Measurements from ENCODE around the gene EHD2. TPM values are rescaled to one million over a fixed set of nuclear protein-coding genes. Genes with fewer than 3 reads are reported as not detected.
"Not testable (repeated sequence)": the region's sequence is repeated elsewhere in the genome, so short reads cannot be mapped to it uniquely, and the experiment has no call there.

The EHD2 gene
- total RNA-seq, 1 donor from 2014 or later: 148 TPM

DNA sequence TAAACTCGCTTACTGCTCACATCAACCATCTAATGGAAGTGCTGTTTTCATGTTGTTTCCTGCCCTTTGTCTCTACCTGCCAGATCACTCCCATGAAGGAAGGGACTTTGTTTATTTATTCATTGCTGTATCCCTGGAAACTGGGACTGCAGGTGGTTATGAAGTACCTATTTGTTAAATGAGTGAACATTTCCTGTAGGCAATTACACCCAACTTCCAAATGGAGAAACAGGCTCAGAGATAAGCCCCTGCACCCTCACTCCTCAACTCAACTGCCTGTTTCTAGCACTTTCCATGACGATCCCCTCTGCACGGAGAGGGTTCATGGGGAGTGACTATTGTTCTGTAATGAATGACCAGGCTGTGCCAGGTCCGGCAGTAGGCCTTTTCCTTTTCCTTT lies 63.3 kb downstream of the EHD2 start:
- peak; percentile 94 for DNase-seq

DNA sequence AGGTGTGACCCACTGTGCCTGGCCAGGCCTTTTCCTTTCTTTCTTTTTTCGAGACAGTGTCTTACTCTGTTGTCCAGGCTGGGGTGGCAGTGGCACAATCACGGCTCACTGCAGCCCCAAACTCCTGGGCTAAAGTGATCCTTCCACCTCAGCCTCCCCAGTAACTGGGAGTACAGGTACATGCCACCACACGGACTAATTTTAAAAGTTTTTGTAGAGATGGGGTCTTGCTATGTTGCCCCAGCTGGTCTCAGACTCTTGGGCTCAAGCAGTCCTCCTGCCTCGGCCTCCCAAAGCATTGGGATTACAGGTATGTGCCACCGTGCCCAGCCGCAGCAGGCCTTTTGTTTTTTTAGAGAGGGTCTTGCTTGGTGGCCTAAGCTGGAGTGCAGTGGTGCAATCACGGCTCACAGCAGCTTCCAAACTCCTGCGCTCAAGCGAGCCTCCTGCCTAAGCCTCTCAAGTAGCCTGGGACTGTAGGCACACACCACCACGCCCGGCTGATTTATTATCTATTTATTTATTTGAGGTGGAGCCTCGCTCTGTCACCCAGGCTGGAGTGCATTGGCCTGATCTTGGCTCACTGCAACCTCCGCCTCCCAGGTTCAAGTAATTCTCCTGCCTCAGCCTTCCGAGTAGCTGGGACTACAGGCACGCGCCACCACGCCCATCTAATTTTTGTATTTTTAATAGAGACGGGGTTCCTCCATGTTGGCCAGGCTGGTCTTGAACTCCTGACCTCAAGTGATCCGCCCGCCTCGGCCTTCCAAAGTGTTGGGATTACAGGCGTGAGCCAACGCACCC lies 64.2 kb downstream of the EHD2 start:
- not testable (repeated sequence) for DNase-seq

DNA sequence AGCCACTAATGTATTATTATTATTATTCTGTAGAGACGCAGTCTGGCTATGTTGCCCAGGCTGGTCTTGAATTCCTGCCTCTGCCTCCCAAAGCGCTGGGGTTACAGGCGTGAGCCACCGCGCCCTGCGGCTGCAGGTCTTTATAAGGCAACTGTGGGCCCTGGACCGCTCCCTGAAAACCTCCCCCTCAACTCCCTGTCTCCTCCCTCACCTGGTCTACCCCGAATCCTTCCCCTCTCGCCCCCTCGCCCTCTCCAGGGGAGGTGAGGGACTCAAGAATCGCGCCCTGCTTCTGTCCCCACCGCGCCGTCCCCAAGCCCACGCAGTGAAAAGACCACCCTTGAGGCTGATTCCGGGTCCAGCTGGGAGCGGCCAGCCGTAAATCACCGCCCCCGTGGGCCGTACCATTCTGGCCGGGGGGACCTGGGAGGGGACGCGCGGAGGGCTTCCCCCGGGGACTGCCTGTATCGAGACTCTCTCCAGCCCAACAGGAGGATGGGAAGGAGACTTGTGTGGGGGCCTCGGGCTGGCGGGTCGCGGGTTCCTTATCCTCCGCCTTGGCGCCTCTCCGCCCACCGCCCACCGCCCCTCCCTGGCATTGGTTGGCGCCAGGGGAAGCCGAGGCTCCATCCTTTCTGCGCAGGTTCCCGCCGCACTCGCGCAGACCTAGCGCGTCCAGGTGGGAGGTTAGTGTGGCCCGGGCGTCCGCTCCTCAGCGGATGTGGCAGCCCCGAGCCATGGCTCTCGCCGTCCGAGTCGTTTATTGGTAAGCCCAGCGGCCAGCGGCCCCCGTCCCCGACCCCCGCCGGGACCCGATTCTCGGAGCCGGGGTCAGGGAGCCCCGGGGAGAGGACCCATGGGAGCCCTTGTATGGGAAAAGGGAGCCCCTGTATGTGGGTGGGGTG lies 65.1 kb downstream of the EHD2 start, which contains the start of gene SELENOW:
TSS of gene SELENOW (plus strand) at position 655 of the 905 bp plus-strand sequence. CDS start at position 738, 83 bp downstream.
- peak; percentile 80 for DNase-seq

DNA sequence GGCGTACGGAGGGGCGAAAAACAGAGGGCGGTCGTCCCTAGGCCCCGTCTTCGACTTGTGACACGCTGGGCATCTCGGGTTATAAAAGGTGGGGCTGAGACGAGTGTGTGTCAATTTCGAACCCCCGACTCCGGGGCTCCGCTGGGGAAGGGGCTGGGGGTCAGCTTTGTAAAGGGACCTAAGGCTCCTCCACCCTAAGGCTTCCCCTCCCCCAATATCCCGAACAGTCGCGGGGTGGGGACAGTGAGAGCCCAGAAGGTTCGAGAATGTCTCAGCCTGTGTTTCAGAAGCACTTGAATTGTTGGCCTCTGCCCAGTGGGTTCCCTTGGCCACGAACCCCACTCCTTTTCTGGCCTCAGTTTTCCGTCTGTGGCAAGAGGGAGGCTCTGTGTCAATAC lies 65.7 kb downstream of the EHD2 start:
- peak; percentile 41 for DNase-seq

DNA sequence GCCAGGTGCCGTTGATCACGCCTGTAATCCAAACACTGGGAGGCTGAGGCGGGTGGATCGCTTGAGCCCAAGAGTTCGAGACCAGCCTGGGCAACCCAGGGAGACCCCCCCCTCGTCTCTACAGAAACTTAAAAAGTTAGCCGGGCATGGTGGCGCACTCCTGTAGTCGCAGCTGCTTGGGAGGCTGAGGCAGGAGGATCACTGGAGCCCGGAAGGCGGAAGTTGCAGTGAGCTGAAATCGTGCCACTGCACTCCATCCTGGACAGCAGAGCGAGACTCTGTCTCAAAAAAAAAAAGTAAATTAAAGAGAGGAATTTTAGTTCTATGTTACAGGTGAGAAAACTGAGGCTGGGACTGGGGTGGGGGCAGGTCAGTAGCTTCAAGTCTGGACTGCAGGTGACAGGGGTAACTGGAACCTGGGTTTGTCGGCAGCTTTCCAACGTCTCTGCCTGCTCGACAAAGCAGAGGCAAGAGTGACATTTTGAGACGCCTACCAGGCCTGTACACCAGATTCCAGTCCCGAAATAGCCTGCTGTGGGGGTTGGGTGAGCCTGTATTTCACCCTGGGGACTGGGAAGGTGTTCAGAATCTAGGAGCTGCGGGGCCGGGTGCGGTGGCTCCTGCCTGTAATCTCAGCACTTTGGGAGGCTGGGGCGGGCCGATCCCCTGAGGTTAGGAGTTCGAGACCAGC lies 66.4 kb downstream of the EHD2 start:
- DNase-seq: peak; percentile 29

DNA sequence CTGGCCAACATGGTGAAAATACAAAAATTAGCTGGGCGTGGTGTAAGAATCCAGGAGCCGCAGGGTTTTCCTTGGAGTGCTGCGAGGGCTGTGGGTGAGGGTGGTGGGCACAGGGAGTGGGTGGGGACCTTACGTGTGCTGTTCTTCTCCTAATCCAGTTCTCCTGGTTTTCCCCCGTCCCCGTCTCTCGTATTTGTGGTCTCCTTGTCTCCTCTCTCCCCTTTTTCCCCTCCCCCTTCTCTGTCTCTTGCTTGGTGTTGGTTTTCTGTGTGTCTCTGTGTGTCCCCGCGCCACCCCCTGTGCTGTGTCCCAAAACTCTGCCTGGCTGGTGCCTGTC lies 67.0 kb downstream of the EHD2 start:
- no peak for DNase-seq

DNA sequence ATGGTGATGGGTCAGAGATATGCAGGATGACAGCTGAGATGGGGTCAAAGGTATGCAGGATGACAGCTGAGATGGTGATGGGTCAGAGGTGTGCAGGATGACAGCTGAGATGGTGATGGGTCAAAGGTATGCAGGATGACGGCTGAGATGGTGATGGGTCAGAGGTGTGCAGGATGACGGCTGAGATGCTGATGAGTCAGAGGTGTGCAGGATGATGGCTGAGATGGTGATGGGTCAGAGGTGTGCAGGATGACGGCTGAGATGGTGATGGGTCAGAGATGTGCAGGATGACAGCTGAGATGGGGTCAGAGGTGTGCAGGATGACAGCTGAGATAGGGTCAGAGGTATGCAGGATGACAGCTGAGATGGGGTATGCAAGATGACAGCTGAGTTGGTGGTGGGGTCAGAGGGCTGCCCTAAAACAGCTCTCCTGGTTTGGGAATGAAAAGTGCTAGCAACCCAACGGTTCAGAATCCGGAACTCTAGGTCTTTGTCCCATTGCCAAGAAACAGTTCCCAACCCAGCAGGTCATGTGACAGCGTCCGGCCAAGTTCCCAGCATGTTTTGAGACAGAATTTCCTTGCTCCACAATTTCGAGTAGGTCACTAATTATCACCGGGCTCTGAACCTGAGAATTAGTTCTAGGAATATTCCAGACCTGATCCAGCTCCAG lies 68.5 kb downstream of the EHD2 start:
- DNase-seq: peak; percentile 50

DNA sequence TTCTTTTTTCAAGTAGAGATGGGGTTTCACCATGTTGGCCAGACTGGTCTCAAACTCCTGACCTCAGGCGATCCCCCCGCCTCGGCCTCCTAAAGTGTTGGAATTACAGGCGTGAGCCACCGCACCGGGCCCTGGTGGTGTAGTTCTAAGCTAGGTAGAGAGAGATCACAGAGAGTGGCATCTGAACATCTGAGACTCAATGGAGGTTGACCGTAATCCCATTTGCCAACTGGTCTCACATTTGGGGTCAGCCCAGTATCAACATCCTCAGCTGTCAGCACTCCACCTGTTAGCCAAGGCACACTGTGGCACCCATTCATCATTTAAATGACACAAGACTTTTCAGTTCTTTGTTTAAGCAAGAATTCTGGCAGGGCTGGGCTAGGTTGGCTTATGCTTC lies 73.3 kb downstream of the EHD2 start:
- no peak for DNase-seq

DNA sequence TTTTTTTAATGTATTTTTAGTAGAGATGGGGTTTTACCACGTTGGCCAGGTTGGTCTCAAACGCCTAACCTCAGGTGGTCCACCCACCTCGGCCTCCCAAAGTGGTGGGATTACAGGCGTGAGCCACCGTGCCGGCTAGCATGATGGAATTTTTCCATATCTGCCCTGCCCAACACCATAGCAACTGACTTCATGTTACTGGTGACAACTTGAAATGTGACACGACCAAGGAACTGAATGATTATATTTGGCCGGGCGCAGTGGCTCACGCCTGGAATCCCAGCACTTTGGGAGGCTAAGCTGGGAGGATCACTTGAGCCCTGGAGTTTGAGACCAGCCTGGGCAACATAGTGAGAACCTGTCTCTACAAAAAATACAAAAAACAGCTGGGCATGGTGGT lies 74.1 kb downstream of the EHD2 start:
- DNase-seq: not testable (repeated sequence)

DNA sequence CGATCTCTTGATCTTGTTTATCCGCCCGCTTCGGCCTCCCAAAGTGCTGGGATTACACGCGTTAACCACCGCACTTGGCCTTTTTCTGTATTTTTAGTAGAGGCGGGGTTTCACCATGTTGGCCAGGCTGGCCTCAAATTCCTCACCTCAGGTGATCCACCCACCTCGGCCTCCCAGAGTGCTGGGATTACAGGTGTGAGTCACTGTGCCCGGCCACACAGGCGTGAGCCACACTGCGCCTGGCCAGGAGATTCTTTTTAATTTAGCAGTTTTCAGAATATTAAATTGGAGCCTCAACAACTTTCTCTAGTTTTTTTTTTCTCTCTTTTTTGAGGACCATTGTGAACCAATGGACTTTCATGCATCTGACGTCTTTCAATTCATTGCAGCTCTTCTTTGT lies 76.6 kb downstream of the EHD2 start:
- DNase-seq: not testable (repeated sequence)

DNA sequence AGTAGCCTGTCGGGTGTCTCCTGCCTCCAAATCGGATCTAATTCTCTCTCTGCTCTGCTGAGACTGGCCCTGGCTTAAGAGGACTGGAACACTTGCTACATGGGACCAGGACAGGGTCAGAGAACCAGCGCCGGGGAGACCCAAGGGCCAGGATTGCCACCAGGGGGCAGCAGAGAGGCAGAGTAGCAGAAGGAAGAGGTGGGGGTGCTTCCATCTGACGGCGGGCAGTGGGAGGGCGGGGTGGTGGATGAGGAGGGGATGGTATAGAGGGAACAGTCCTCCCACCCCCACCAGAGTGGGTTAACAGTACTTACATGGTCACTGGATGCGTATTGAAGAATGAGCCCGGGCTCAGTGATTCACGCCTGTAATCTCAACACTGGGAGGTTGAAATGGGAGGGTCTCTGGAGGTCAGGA lies 77.2 kb downstream of the EHD2 start:
- DNase-seq: peak; percentile 86

DNA sequence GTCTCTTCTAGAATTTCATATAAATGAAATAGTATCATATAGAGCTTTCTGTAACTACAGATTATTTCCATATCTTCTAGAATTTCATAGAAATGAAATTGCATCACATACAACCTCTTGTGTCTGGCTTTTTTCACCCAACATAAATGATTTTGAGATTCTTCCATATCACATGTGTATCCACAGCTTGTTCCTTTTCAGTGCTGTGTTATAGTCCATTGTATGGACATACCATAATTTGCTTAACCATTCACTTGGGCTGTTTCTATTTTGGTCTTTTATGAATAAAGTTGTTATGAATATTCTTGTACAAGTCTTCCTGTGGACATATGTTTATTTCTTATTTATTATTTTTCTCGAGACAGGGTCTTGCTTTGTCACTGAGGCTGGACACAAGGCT lies 79.4 kb downstream of the EHD2 start:
- DNase-seq: no peak

Other genes starting within 250 kb of the EHD2 start
- gene SLC8A2, start 241.5 kb upstream of the EHD2 start, total RNA-seq: 0.17 TPM in 1 of 2 replicates, not detected in the other
- gene KPTN, start 229.2 kb upstream of the EHD2 start, total RNA-seq: 4.3 and 6.7 TPM in 2 replicates
- 80.3 and 99.1 TPM in 2 replicates for gene NAPA, start 198.4 kb upstream of the EHD2 start, total RNA-seq
- gene ZNF541, start 140.3 kb upstream of the EHD2 start, total RNA-seq: 0.33 and 1.2 TPM in 2 replicates
- gene BICRA, start 104.3 kb upstream of the EHD2 start, total RNA-seq: 12.2 and 12.9 TPM in 2 replicates
- gene NOP53, start 32.1 kb downstream of the EHD2 start, total RNA-seq: 68.3 and 105 TPM in 2 replicates
- 210 and 226 TPM in 2 replicates for gene SELENOW, start 65.3 kb downstream of the EHD2 start, total RNA-seq
- gene TPRX1, start 91.1 kb downstream of the EHD2 start, total RNA-seq: not detected in 2 replicates
- gene CRX, start 108.5 kb downstream of the EHD2 start, total RNA-seq: not detected in 2 replicates
- not detected in 2 replicates for gene TPRX2, start 145.8 kb downstream of the EHD2 start, total RNA-seq
- not detected in 2 replicates for gene SULT2A1, start 172.9 kb downstream of the EHD2 start, total RNA-seq